Measurements from ENCODE around the gene LGR6. TPM values are rescaled to one million over a fixed set of nuclear protein-coding genes. Genes with fewer than 3 reads are reported as not detected.

Gene LGR6
- total and polyA plus RNA-seq, 12 donors, result 0.06 to 1.0 (median 0.18) TPM; not detected in 3

GRCh38 chr1:202153284-202153683 is 40.3 kb upstream of the LGR6 start:
- peaks cover 0 to 10% of the 10 kb centered on the region in 2 donors for H3K4me1 ChIP-seq (replicated peaks in 1 of 2)
- H3K4me3 ChIP-seq, result no peak overlapping the region
- TF ChIP-seq CTCF (IDR thresholded peaks at IDR 0.05) (no peak), POLR2A (IDR thresholded peaks at IDR 0.05) (no peak)
- no peak overlapping the region for H3K27ac ChIP-seq
- 80 to 93% (median 83%) methylated on average over 3 to 4 of the region's 4 CpGs for WGBS, 4 donors
- DNase-seq, result no peak
- H3K36me3 ChIP-seq (replicated peaks in 1 of 2), result peaks cover 0 to 6% of the 10 kb centered on the region in 2 donors
- no peaks in the 10 kb centered on the region for H3K27me3 ChIP-seq
- H3K9me3 ChIP-seq (replicated peaks in 1 of 3), result no peaks in the 10 kb centered on the region
- intact Hi-C loops (cut with DNase I), result no loop called here

GRCh38 chr1:202154148-202154765 is 39.3 kb upstream of the LGR6 start:
- Histone ChIP-seq H3K27me3 (no peaks in the 10 kb centered on the region), H3K4me1 (replicated peaks in 1 of 2) (peaks cover 0 to 10% of the 10 kb centered on the region in 2 donors), H3K36me3 (replicated peaks in 1 of 2) (peaks cover 0 to 6% of the 10 kb centered on the region in 2 donors), H3K27ac (no peak overlapping the region), H3K4me3 (no peak overlapping the region), H3K9me3 (replicated peaks in 1 of 3) (no peaks in the 10 kb centered on the region)
- DNase-seq, result no peak
- WGBS, 4 donors, result 77 to 91% (median 86%) methylated on average over 10 of the region's 10 CpGs
- no peak for TF ChIP-seq CTCF (IDR thresholded peaks at IDR 0.05)
- TF ChIP-seq POLR2A (IDR thresholded peaks at IDR 0.05), result no peak
- intact Hi-C loops (cut with DNase I), result no loop called here

DNA sequence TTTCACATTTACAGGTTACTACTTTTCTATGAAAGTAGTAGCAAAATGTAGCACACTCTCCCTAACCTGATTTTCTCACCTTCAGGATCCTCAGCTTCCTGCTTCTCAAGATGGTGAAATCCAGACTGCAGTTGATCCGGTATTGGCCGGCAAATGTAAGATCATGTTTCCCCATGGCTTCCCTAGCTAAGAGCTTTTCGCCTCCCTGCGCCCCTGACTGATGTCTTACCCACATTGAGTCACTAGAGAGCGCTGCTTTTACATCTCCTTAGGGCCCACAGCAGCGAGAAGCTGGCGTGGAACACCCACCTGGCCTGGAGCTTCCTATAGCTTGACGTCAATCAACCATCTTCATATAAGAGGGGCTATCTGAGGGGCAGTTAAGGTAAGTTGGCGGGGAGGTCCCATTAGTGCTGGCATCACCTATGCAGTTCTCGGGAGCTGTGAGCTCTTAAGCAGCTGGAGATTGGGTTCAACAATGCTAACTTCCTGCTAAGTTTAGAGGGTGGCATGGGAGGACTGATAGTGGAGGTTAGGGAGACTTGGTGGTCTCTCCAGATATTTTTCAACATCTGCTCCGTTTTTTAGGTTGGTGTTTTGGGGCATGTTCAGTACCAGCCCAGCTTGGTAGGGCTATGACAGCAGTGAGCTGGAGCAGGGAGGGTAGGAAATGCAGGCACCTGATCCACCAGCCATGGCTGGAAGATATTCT is 38.7 kb upstream of the LGR6 start:
- Histone ChIP-seq H3K27me3 (no peaks in the 10 kb centered on the region), H3K9me3 (replicated peaks in 1 of 3) (no peaks in the 10 kb centered on the region), H3K36me3 (replicated peaks in 1 of 2) (peaks cover 0 to 6% of the 10 kb centered on the region in 2 donors), H3K27ac (no peak overlapping the region), H3K4me3 (no peak overlapping the region), H3K4me1 (replicated peaks in 1 of 2) (peaks cover 0 to 10% of the 10 kb centered on the region in 2 donors)
- intact Hi-C loops (cut with DNase I), result no loop called here
- peak in 4 of 7 donors; percentile 48 to 77 (median 58) for DNase-seq
- no peak for TF ChIP-seq POLR2A (IDR thresholded peaks at IDR 0.05)
- peak in 5 of 6 experiments; percentile 11 to 38 (median 29) for TF ChIP-seq CTCF (IDR thresholded peaks at IDR 0.05)
- 40 to 54% (median 45%) methylated on average over 7 to 11 of the region's 11 CpGs for WGBS, 4 donors

DNA sequence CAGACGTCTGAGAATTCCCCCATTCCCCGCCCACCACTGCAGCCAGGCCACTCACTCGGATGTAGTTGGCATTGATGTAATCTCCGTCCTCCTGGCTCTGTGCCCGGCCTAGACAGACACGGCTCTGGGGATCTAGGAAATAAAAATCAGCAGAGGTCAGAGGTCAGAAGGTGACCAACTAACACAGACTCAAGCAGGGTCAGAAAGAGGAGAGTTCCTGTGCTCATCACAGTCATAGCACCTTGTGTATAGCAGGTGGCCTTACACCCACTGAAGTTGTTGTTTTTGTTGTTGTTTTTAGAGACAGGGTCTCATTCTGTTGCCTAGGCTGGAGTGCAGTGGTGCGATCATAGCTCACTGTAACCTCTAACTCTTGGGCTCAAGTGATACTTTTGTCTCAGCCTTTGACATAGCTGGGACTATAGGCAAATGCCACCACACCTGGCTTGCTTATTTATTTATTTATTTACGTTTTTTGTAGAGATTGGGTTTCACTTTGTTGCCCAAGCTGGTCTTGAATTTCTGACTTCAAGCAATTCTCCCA is 38.0 kb upstream of the LGR6 start:
- peak; percentile 75 to 92 (median 85) for DNase-seq
- H3K27ac ChIP-seq, result no peak overlapping the region
- peaks cover 0 to 13% of the 10 kb centered on the region in 2 donors for H3K4me1 ChIP-seq (replicated peaks in 1 of 2)
- H3K27me3 ChIP-seq, result no peaks in the 10 kb centered on the region
- peaks cover 0 to 6% of the 10 kb centered on the region in 2 donors for H3K36me3 ChIP-seq (replicated peaks in 1 of 2)
- no peaks in the 10 kb centered on the region for H3K9me3 ChIP-seq (replicated peaks in 1 of 3)
- H3K4me3 ChIP-seq, result no peak overlapping the region
- intact Hi-C loops (cut with DNase I), result no loop called here
- 24 to 29% (median 27%) methylated on average over 6 to 8 of the region's 8 CpGs for WGBS, 4 donors
- no peak for TF ChIP-seq POLR2A (IDR thresholded peaks at IDR 0.05)
- no peak for TF ChIP-seq CTCF (IDR thresholded peaks at IDR 0.05)
